Peyer's patch (tissue), 4 donors: Measurements from ENCODE around the gene NEDD4L. TPM values are rescaled to one million over a fixed set of nuclear protein-coding genes. Genes with fewer than 3 reads are reported as not detected.

Experiments
- DNase-seq, 3 donors: peaks; one replicate each; pipeline ENCODE4 v3.0.0-alpha.2; 2017 to 2019
- H3K27ac ChIP-seq, 4 donors: fragments of 200-600 bp; sonication (generic); one replicate each; pipeline ENCODE4 v1.5.1; 2016 to 2019
- H3K27me3 ChIP-seq, 2 donors: fragments of 200-600 bp; sonication (generic); one replicate each; pipeline ENCODE4 v1.5.1; 2019
- H3K36me3 ChIP-seq, 3 donors: fragments of 200-600 bp; sonication (generic); one replicate each; pipeline ENCODE4 v1.5.1; 2016 to 2019
- H3K4me1 ChIP-seq, 4 donors: fragments of 200-600 bp; sonication (generic); one replicate each; pipeline ENCODE4 v1.5.1; 2016 to 2019
- H3K4me3 ChIP-seq, 4 donors: fragments of 200-600 bp; sonication (generic); 1 replicate in 3 of 4; 2 replicates in 1 of 4; pipeline ENCODE4 v1.5.1; 2016 to 2019; ENCODE audit warnings: mild to moderate bottlenecking in 1 of 4
- H3K9me3 ChIP-seq, 4 donors: fragments of 200-600 bp; sonication (generic); one replicate each; pipeline ENCODE4 v1.5.1; 2016 to 2019; ENCODE audit warnings: mild to moderate bottlenecking in 1 of 4
- POLR2A ChIP-seq, 2 donors: fragments of 450-650 bp; IDR thresholded peaks; one replicate each; pipeline ENCODE4 v1.5.1; 2017; ENCODE audit warnings: antibody characterized with exemption in 2 of 2, mild to moderate bottlenecking in 2 of 2, moderate library complexity in 2 of 2
- total RNA-seq, 4 donors: library from RNA; depleted of rRNA; stranded (reverse); fragments of >200 nt; gene quantifications; one replicate each; pipeline ENCODE4 v1.1.0, GENCODE V29; 2016
- TF ChIP-seq, protein P1 (sequence below), 6 experiments: fragments of 450-650 bp in 4 of 6; fragments of 200-600 bp in 2 of 6; sonication (generic) in 1 of 6; IDR thresholded peaks; one replicate each; pipeline ENCODE4 v1.5.1; 2017 to 2019; ENCODE audit warnings: antibody characterized with exemption in 6 of 6, mild to moderate bottlenecking in 3 of 6, moderate library complexity in 1 of 6

Gene NEDD4L
- total RNA-seq, 4 donors from 2014 or later = 213 to 312 (median 277) TPM

DNA sequence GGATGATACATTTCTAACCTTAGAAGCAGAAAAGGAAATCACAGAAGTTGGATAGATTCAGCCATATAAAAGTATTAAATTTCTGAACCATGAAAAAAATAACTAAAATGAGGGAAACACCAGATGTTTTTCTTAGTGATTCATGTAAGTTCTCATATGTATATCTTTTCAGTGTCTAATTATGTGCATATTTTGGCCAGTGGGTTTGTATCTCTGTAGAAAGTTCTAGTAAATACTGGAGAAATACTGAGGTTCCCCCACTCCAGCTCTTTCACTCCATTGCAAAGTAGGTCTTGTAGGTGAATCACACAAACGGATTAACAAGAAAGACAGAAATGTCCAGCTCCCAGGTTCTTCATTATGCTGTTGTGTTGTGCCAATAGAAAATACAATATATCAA lies 222.3 kb downstream of the NEDD4L start:
- no peaks in the 10 kb centered on the region for H3K9me3 ChIP-seq
- H3K27me3 ChIP-seq = no peaks in the 10 kb centered on the region
- DNase-seq = no peak
- H3K4me3 ChIP-seq = no peak overlapping the region
- peaks cover 0 to 6% (median 0%) of the 10 kb centered on the region in 4 donors for H3K4me1 ChIP-seq
- no peak for TF ChIP-seq POLR2A (IDR thresholded peaks at IDR 0.05)
- TF ChIP-seq, protein P1, sequence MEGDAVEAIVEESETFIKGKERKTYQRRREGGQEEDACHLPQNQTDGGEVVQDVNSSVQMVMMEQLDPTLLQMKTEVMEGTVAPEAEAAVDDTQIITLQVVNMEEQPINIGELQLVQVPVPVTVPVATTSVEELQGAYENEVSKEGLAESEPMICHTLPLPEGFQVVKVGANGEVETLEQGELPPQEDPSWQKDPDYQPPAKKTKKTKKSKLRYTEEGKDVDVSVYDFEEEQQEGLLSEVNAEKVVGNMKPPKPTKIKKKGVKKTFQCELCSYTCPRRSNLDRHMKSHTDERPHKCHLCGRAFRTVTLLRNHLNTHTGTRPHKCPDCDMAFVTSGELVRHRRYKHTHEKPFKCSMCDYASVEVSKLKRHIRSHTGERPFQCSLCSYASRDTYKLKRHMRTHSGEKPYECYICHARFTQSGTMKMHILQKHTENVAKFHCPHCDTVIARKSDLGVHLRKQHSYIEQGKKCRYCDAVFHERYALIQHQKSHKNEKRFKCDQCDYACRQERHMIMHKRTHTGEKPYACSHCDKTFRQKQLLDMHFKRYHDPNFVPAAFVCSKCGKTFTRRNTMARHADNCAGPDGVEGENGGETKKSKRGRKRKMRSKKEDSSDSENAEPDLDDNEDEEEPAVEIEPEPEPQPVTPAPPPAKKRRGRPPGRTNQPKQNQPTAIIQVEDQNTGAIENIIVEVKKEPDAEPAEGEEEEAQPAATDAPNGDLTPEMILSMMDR (IDR thresholded peaks at IDR 0.05) = no peak
- no peak overlapping the region for H3K27ac ChIP-seq
- H3K36me3 ChIP-seq = no peaks in the 10 kb centered on the region

DNA sequence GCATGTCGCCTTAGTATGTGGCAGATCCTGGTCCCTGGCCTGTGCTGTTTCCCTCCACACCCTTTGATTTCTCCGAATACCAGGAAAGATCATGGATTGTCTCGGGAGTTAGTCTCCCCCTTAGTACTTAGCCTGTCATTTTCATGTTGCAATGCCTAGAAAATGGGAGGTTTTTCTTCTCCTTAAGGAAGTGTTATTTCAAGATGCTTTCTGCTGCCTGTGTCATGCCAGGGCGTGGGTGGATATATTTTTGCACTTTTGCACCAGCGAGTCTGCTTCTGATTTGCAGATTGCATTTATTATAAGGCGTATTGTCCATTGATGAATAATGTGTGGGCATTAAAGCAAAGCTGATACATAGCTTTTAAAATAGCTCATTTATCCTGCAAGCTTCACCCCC lies 223.5 kb downstream of the NEDD4L start:
- no peak for DNase-seq
- no peak overlapping the region for H3K27ac ChIP-seq
- H3K9me3 ChIP-seq = no peaks in the 10 kb centered on the region
- no peak for TF ChIP-seq POLR2A (IDR thresholded peaks at IDR 0.05)
- TF ChIP-seq, protein P1 (IDR thresholded peaks at IDR 0.05) = no peak
- H3K4me3 ChIP-seq = no peak overlapping the region
- peaks cover 0 to 6% (median 0%) of the 10 kb centered on the region in 4 donors for H3K4me1 ChIP-seq
- no peaks in the 10 kb centered on the region for H3K27me3 ChIP-seq
- no peaks in the 10 kb centered on the region for H3K36me3 ChIP-seq

DNA sequence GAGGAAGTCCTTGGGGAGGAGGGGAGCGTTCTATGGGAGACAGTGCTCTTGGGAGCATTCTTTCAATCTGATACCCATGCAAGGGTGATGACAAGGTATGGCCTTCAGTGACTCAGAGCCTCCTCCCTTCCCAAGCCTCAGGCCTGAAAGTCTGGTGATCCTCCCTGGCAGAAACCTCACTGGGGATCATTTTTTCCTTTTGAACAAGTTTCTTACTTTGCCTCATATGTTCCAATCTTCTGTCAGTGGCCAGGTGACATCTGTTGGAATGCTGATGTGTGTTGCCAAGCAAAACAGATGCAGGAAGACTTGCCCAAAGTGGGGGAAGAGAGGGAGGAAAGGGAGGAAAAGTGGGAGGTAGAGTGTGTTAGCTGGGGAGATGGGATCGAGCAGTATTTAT lies 224.8 kb downstream of the NEDD4L start:
- Histone ChIP-seq H3K4me1 (no peaks in the 10 kb centered on the region), H3K4me3 (no peak overlapping the region), H3K27ac (no peak overlapping the region), H3K36me3 (peaks cover 0 to 4% (median 0%) of the 10 kb centered on the region in 3 donors), H3K9me3 (no peaks in the 10 kb centered on the region), H3K27me3 (no peaks in the 10 kb centered on the region)
- TF ChIP-seq, protein P1 (IDR thresholded peaks at IDR 0.05) = no peak
- TF ChIP-seq POLR2A (IDR thresholded peaks at IDR 0.05) = no peak
- DNase-seq = no peak

DNA sequence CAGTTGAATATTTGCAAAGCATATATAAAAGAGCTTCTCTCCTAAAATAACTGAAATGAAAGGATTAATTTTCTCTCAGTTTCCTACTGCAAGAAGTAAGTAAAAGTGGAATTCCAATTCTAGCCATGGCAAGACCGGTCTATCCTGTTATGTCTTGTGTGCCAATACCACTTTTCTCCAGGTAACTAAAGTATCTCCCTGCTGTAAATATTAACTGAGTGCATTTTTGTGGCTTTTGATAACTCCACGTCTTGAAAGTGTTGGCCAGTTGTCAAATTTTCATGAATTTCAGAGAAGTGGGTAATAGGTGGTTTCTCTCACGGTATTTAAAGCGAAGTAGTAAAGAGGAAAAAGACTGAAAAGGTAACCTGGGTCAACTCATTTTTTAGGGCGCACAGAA lies 225.9 kb downstream of the NEDD4L start:
- Histone ChIP-seq H3K27ac (no peak overlapping the region), H3K9me3 (no peaks in the 10 kb centered on the region), H3K36me3 (peaks cover 0 to 4% (median 0%) of the 10 kb centered on the region in 3 donors), H3K4me1 (no peaks in the 10 kb centered on the region), H3K4me3 (no peak overlapping the region), H3K27me3 (no peaks in the 10 kb centered on the region)
- TF ChIP-seq, protein P1 (IDR thresholded peaks at IDR 0.05) = no peak
- no peak for TF ChIP-seq POLR2A (IDR thresholded peaks at IDR 0.05)
- DNase-seq = no peak

DNA sequence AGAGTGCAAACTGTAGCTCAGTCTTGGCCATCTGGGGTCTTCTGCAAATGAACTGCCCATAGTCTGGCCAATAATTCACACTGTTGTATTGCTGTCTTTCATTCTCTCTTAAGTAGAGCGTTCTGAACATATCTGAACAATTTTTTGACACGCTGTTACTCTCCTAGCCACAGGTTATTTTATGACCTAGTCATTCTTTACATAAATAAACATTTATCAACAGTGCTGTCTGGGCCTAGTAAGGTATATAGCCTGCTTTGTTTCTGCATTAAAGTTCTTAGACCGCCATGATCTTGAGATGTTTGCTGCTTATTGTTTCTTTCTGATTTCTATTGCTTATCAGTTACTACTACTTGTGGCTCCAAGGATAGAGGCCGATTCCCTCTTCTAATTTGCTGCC lies 226.4 kb downstream of the NEDD4L start:
- no peak for TF ChIP-seq POLR2A (IDR thresholded peaks at IDR 0.05)
- TF ChIP-seq, protein P1 (IDR thresholded peaks at IDR 0.05) = no peak
- Histone ChIP-seq H3K27me3 (no peaks in the 10 kb centered on the region), H3K4me1 (peaks cover 0 to 2% (median 0%) of the 10 kb centered on the region in 4 donors), H3K9me3 (no peaks in the 10 kb centered on the region), H3K36me3 (peaks cover 0 to 4% (median 0%) of the 10 kb centered on the region in 3 donors), H3K27ac (no peak overlapping the region), H3K4me3 (no peak overlapping the region)
- no peak for DNase-seq

DNA sequence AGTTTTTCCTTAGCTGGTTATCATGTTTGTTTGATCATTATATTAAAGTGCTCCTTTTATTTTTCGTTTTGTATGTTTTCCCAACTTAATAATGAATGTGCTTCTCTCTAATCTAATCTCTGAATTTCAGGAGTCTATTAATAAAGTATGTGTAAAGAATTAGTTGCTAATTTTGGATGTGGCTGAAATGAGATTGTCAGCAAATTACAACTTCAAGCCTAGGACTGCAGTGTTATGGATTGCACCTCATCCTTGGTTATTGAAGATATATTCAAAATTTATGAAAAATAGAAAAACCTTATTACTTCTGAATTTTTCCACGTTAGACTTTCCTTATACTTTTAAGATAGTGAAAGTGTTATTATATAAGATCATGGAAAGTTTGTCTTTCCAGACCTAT lies 227.7 kb downstream of the NEDD4L start:
- H3K27me3 ChIP-seq = no peaks in the 10 kb centered on the region
- no peak for TF ChIP-seq POLR2A (IDR thresholded peaks at IDR 0.05)
- TF ChIP-seq, protein P1 (IDR thresholded peaks at IDR 0.05) = no peak
- no peak for DNase-seq
- H3K36me3 ChIP-seq = peaks cover 0 to 4% (median 0%) of the 10 kb centered on the region in 3 donors
- no peak overlapping the region for H3K27ac ChIP-seq
- no peak overlapping the region for H3K4me3 ChIP-seq
- H3K4me1 ChIP-seq = peaks cover 0 to 6% (median 0%) of the 10 kb centered on the region in 4 donors
- no peaks in the 10 kb centered on the region for H3K9me3 ChIP-seq
